HG03139 (cell line): ENCODE results near the gene IL17C.
"Not testable (repeated sequence)": the region's sequence is repeated elsewhere in the genome, so short reads cannot be mapped to it uniquely, and the experiment has no call there.

Experiments
- ATAC-seq: cut with Tn5 transposase; IDR thresholded peaks from one replicate; pipeline ENCODE4 v1.9.1; 2021; ENCODE audit not compliant: unreplicated experiment

Gene IL17C

GRCh38 chr16:88609426-88609825 lies 28.9 kb upstream of the IL17C start:
- not testable (repeated sequence) for ATAC-seq

- ATAC-seq, result no peak
Measured at GRCh38 chr16:88610080-88610479, 28.3 kb upstream of the IL17C start.

- ATAC-seq, result no peak
Measured at GRCh38 chr16:88610909-88611812, 27.2 kb upstream of the IL17C start.

DNA sequence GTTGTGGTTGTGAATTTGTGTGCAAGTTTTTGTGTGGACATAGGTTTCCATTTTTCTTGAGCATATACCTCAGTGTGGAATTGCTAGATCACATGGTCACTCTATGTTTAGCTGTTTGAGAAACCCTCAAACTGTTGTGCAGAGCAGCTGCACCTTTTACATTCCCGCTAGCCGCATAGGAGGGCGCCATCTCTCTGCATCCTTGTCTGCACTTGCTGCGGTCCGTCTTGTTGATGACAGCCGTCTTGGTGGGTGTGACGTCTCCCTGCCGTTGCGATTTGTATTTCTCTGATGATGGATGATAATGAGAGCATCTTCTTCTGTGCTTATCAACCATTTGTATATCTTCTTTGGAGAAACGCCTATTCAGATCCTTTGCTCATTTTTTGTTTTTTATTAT lies 25.1 kb upstream of the IL17C start:
- no peak for ATAC-seq

- ATAC-seq, result no peak
Measured at GRCh38 chr16:88613911-88614817, 24.2 kb upstream of the IL17C start.

- ATAC-seq, result no peak
Measured at GRCh38 chr16:88614818-88615580, 23.4 kb upstream of the IL17C start.

GRCh38 chr16:88616320-88616719 lies 22.1 kb upstream of the IL17C start:
- no peak for ATAC-seq

DNA sequence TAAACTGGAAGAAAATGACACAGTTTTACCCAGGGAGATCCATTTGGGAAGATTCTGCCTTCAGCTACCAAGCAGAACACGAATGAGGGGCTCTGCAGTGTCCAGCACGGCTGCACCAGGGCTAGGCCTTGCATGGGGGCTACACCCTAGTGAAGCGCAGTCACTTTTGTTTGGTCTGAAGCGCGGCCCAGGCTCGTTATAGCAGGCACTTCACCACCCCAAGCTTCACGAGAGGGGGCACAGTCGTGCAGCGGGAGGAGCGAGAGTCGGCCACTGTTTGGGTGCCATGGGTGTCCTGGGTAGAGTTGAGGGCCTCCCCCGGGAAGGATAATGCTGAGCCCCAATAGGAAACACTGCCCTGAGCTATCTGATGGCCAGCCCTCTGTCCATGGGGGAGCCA lies 21.6 kb upstream of the IL17C start:
- no peak for ATAC-seq

- ATAC-seq, result no peak
Measured at GRCh38 chr16:88617268-88618031, 20.9 kb upstream of the IL17C start.

DNA sequence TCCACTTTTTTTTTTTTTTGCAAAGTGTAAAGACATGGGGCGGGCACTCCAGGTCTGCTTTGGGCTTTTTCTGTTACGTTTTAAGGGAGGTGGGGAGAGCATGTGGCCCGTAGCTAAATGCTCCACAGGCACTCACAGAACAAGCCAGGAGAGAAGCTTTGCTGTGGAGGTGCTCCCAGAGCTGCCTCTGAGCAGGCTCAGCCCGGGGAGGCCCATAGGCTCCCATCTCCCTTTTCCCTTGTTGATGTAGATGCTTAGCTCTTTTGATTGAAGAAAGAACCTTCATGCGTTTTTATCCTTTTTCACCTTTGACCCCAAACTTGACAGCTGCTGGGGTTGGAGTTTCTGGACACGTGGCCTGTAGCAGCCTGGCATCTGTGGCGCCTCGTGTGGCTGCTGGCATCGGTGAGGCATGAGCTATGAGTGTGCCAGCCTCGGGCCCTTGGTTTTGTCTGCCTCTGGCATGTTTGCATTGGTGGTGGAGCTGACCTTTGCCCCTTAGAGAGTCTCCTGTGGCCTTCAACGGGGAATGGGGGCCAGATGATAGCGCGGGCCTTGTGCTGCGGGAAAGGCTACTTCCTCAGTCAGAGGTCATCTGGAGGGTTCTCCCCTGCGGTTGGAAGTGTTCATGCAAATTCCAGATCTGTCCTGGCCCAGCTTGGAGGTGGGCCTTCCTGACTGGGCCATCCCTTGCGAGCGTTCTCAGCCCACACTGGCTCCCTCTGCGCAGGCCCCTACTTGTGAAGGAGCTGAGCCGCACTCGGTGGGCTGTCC lies 20.0 kb upstream of the IL17C start:
- no peak for ATAC-seq

- ATAC-seq, result no peak
Measured at GRCh38 chr16:88618956-88619667, 19.3 kb upstream of the IL17C start.

- no peak for ATAC-seq
Measured at GRCh38 chr16:88619859-88620815, 18.2 kb upstream of the IL17C start.

DNA sequence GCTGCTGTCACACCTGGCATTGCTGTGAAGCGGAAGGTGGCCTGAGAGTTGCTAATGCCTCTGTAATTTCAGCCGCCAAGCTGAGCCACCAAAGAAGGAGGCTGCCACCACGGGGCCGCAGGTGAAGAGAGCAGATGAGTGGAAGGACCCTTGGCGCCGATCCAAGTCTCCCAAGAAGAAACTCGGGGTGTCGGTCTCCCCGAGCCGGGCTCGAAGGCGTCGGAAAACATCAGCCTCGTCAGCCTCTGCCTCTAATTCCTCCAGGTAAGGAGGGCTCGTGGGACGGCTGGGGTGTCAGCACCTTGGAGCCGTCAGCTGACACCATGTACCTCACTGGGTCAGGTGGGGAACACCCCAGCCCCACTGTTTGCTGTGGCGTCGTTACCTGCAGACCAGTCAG lies 16.2 kb upstream of the IL17C start:
- ATAC-seq, result no peak

DNA sequence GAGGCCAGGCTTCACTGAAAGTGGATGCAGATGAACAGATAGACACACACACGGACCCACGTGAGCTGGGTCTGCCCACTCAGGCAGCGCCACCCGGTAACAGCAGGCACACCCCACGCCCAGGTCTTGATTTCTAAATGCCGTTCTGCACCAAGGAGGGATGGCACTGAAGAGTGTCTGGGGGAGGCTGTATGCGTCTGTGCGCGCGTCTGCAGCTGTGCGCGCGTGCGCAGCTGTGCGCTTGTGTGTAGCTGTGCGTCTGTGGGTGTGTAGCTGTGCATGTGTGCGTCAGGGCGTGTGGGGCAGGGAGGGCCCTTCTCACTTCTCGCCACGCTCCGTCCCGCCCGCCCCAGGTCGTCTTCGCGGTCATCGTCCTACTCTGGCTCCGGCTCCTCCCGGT lies 15.5 kb upstream of the IL17C start:
- no peak for ATAC-seq

DNA sequence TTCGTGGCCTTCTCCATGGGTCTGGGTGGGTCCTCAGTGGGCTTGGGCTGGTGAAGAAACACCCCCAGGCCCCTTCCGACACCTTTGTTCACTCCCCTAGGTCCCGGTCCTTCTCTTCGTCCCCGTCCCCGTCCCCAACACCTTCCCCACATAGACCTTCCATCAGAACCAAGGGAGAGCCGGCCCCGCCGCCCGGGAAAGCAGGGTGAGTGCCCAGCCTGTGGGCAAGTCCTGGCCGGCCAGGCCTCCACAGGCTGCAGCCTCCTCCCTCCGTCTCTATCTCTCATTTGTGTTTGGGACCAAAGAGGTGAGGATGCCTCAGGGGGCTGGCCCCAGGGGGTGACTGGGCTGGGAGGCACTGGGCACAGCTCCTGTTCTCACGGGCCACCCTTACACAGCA lies 14.5 kb upstream of the IL17C start:
- ATAC-seq, result no peak

- no peak for ATAC-seq
Measured at GRCh38 chr16:88624481-88624880, 13.9 kb upstream of the IL17C start.

GRCh38 chr16:88624977-88625576 lies 13.3 kb upstream of the IL17C start:
- no peak for ATAC-seq

DNA sequence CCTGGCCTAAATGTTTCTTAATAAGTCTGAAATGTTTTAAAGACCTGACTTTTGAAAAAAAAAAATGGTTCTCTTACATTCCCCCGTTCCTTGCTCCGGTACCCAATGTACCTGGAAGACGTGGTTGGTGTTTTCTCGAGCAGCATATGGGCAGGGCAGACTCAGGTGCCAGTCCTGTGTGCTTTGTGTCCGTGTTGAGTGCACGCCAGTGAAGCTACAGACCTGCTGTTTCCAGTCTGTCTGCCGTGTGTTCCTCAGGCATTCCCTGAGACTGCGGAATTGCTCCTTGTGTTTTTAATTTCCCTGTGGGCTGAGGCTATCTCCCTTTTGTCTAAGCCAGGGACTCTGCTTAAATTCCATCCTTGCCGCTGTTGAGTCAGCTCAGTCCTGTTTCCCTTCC lies 11.7 kb upstream of the IL17C start:
- no peak for ATAC-seq
